ENCODE results near the gene BARHL1.

GRCh38 chr9:132637351-132637750, 54.9 kb downstream of the BARHL1 start:
- no peak for TF ChIP-seq HDGF (IDR thresholded peaks at IDR 0.05; ENCODE audit: borderline replicate concordance)
- TF ChIP-seq FOXM1 (IDR thresholded peaks at IDR 0.05; ENCODE audit: borderline replicate concordance) = no peak
- TF ChIP-seq ARNT (IDR thresholded peaks at IDR 0.05) = no peak
- TF ChIP-seq SUZ12 (IDR thresholded peaks at IDR 0.05) = no peak
